CD14-positive monocyte (primary cell): ENCODE measurements around the gene PTPRN2. TPM values are rescaled to one million over a fixed set of nuclear protein-coding genes. Genes with fewer than 3 reads are reported as not detected.

ENCODE experiments used
- DNase-seq, 3 donors: peaks; one replicate each; pipeline ENCODE4 v3.0.0-alpha.2; 2011 to 2022
- H2AFZ ChIP-seq: 2 replicates; pipeline ENCODE4 v1.6.0; 2012; ENCODE audit warnings: mild to moderate bottlenecking, low read depth, low read length, inconsistent platforms; ENCODE audit not compliant: insufficient read depth, poor library complexity, severe bottlenecking
- H3K27ac ChIP-seq, 2 donors: 1 replicate in 1 of 2; 2 replicates in 1 of 2; pipeline ENCODE4 v1.5.1; 2012 to 2013; ENCODE audit warnings: low read length in 2 of 2, control low read depth in 1 of 2, inconsistent platforms in 1 of 2, low read depth in 1 of 2, mild to moderate bottlenecking in 1 of 2
- H3K27me3 ChIP-seq, 2 donors: one replicate each; pipeline versions ENCODE4 v1.6.0 to v1.6.1; 2011 to 2013; ENCODE audit warnings: low read length in 2 of 2; ENCODE audit not compliant: control insufficient read depth in 2 of 2, insufficient read depth in 2 of 2
- H3K36me3 ChIP-seq, 2 donors: replicated peaks in 1 of 2; 1 replicate in 1 of 2; 2 replicates in 1 of 2; pipeline versions ENCODE4 v1.5.1 to v1.6.1; 2012 to 2013; ENCODE audit warnings: low read length in 2 of 2, control low read depth in 1 of 2, inconsistent platforms in 1 of 2, mild to moderate bottlenecking in 1 of 2; ENCODE audit not compliant: insufficient read depth in 2 of 2, control insufficient read depth in 1 of 2
- H3K4me1 ChIP-seq, 2 donors: 1 replicate in 1 of 2; 2 replicates in 1 of 2; pipeline versions ENCODE4 v1.5.1 to v1.6.1; 2012 to 2013; ENCODE audit warnings: low read length in 2 of 2, control low read depth in 1 of 2, inconsistent platforms in 1 of 2, mild to moderate bottlenecking in 1 of 2, moderate library complexity in 1 of 2; ENCODE audit not compliant: insufficient read depth in 2 of 2, control insufficient read depth in 1 of 2
- H3K4me2 ChIP-seq: replicated peaks from 2 replicates; pipeline ENCODE3; 2012; ENCODE audit warnings: low read length, moderate library complexity, mild to moderate bottlenecking; ENCODE audit not compliant: poor library complexity, severe bottlenecking; ENCODE audit errors: extremely low read depth
- H3K4me3 ChIP-seq, 3 experiments: fragments of 200-600 bp in 1 of 3; sonication (generic) in 1 of 3; replicated peaks in 1 of 3; 1 replicate in 2 of 3; 2 replicates in 1 of 3; pipeline ENCODE4 v1.5.1; 2011 to 2013; ENCODE audit warnings: low read length in 3 of 3, mild to moderate bottlenecking in 3 of 3, control low read depth in 2 of 3, low read depth in 2 of 3, inconsistent platforms in 1 of 3, moderate library complexity in 1 of 3
- H3K79me2 ChIP-seq: 2 replicates; pipeline ENCODE4 v1.6.0; 2012; ENCODE audit warnings: mild to moderate bottlenecking, control low read depth, inconsistent platforms, low read length, moderate library complexity; ENCODE audit not compliant: insufficient read depth
- H3K9ac ChIP-seq: 2 replicates; pipeline ENCODE4 v1.6.0; 2017; ENCODE audit warnings: low read length, mild to moderate bottlenecking; ENCODE audit not compliant: insufficient read depth, poor library complexity, severe bottlenecking
- H3K9me3 ChIP-seq, 2 donors: replicated peaks in 1 of 2; 1 replicate in 1 of 2; 2 replicates in 1 of 2; pipeline versions ENCODE4 v1.5.1 to v1.6.1; 2012 to 2013; ENCODE audit warnings: low read length in 2 of 2, control low read depth in 1 of 2; ENCODE audit not compliant: control insufficient read depth in 1 of 2, insufficient read depth in 1 of 2
- H4K20me1 ChIP-seq: 2 replicates; pipeline ENCODE4 v1.6.0; 2012; ENCODE audit warnings: mild to moderate bottlenecking, low read length, control low read depth, moderate library complexity; ENCODE audit not compliant: insufficient read depth
- H3K27ac Mint-ChIP-seq, 7 donors: one replicate each; pipeline ENCODE4 v1.8.0; 2020; ENCODE audit warnings: mild to moderate bottlenecking in 7 of 7, mixed read lengths in 7 of 7, moderate library complexity in 6 of 7, inconsistent platforms in 2 of 7
- H3K27me3 Mint-ChIP-seq, 3 donors: one replicate each; pipeline ENCODE4 v1.8.0; 2021 to 2022; ENCODE audit warnings: low read depth in 3 of 3, mild to moderate bottlenecking in 3 of 3, mixed read lengths in 3 of 3, moderate library complexity in 3 of 3, inconsistent platforms in 1 of 3
- H3K36me3 Mint-ChIP-seq, 2 donors: one replicate each; pipeline ENCODE4 v1.8.0; 2020; ENCODE audit warnings: mixed read lengths in 2 of 2, inconsistent platforms in 1 of 2, mild to moderate bottlenecking in 1 of 2
- H3K4me1 Mint-ChIP-seq: one replicate; pipeline ENCODE4 v1.8.0; 2020; ENCODE audit warnings: mild to moderate bottlenecking, mixed read lengths
- H3K4me3 Mint-ChIP-seq, 2 donors: one replicate each; pipeline ENCODE4 v1.8.0; 2020; ENCODE audit warnings: mild to moderate bottlenecking in 2 of 2, mixed read lengths in 2 of 2, moderate library complexity in 1 of 2
- H3K9me3 Mint-ChIP-seq, 7 donors: one replicate each; pipeline ENCODE4 v1.8.0; 2020 to 2022; ENCODE audit warnings: mixed read lengths in 7 of 7, mild to moderate bottlenecking in 6 of 7, moderate library complexity in 6 of 7, inconsistent platforms in 2 of 7
- CTCF ChIP-seq: fragments of 200-600 bp; IDR thresholded peaks from one replicate; pipeline ENCODE4 v1.8.0; 2022; ENCODE audit warnings: antibody characterized with exemption, mild to moderate bottlenecking
- WGBS: methylation state at CpG from one replicate; pipeline ENCODE4 v1.1.5; 2013; ENCODE audit warnings: missing lambda C conversion rate; ENCODE audit not compliant: insufficient coverage; 5-methylcytosine and 5-hydroxymethylcytosine counted together
- intact Hi-C, 2 donors: fragments of 100-400 bp; cut with micrococcal nuclease; formaldehyde crosslinking; loops; one replicate each; pipeline versions ENCODE4 v1.15.0 to v1.15.1; 2023
- polyA plus RNA-seq, 3 donors: library from polyadenylated mRNA; depleted of rRNA in 1 of 3; unstranded in 2 of 3; stranded (reverse) in 1 of 3; fragments of 300-500 nt in 2 of 3; fragments of >200 nt in 1 of 3; fragmentation: Illumina TruSeq in 2 of 3; gene quantifications; 1 replicate in 2 of 3; 2 replicates in 1 of 3; pipeline ENCODE4 v1.2.3, GENCODE V29; 2012 to 2021

PTPRN2 gene
- polyA plus RNA-seq, 3 donors = 0.25 to 1.4 (median 0.97) TPM

GRCh38 chr7:157627646-157628045 is 960.0 kb downstream of the PTPRN2 start:
- WGBS = 68% methylated on average over 5 of the region's 8 CpGs
- Mint-ChIP-seq H3K9me3 (peaks cover 0 to 3% (median 0%) of the 10 kb centered on the region in 7 donors), H3K4me1 (no peaks in the 10 kb centered on the region), H3K36me3 (no peaks in the 10 kb centered on the region), H3K4me3 (no peak overlapping the region), H3K27me3 (peaks cover 5 to 18% (median 15%) of the 10 kb centered on the region in 3 donors), H3K27ac (no peak overlapping the region)
- H3K4me1 ChIP-seq = no peaks in the 10 kb centered on the region
- no peak overlapping the region for H3K4me3 ChIP-seq
- no peaks in the 10 kb centered on the region for H3K79me2 ChIP-seq
- no peak overlapping the region for H3K4me2 ChIP-seq
- no peak for DNase-seq
- no peaks in the 10 kb centered on the region for H3K36me3 ChIP-seq
- H3K27ac ChIP-seq = no peak overlapping the region
- H3K27me3 ChIP-seq = peaks cover 0 to 7% of the 10 kb centered on the region in 2 donors
- no peaks in the 10 kb centered on the region for H4K20me1 ChIP-seq
- no peak for TF ChIP-seq CTCF
- intact Hi-C loops = loop anchor here in 1 of 2 donors (2.0 kb wide), 1 partner anchor 23 kb away; no protein-coding TSS in a partner anchor
- no peaks in the 10 kb centered on the region for H3K9me3 ChIP-seq
- H3K9ac ChIP-seq = no peak overlapping the region
- H2AFZ ChIP-seq = no peak overlapping the region

DNA sequence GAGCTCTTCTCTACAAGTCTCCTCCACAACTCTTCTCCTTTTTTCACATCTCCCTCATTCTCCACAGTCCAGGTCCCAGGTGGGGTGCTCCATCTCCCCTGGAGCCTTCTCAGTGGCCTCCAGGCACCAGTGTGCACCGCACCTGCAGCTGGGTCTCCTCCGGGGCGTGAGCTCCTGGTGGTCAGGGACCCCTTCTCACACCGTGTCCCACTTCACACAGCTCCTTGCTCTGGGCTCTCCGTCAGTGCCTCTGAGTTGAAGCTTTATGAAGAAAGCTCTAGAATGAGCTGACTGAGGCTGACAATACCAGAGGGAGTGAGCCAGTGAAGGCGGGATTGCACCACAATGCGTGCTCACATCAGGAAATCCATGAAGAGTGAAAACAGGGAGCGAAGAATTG is 960.6 kb downstream of the PTPRN2 start:
- H2AFZ ChIP-seq = no peak overlapping the region
- DNase-seq = no peak
- Mint-ChIP-seq H3K4me1 (no peaks in the 10 kb centered on the region), H3K9me3 (peaks cover 0 to 3% (median 0%) of the 10 kb centered on the region in 7 donors), H3K27me3 (peaks cover 3 to 18% (median 15%) of the 10 kb centered on the region in 3 donors), H3K36me3 (no peaks in the 10 kb centered on the region), H3K4me3 (no peak overlapping the region), H3K27ac (no peak overlapping the region)
- no peak for TF ChIP-seq CTCF
- H3K4me3 ChIP-seq = no peak overlapping the region
- whole genome bisulfite sequencing = 95% methylated on average over 3 of the region's 8 CpGs
- H3K9ac ChIP-seq = no peak overlapping the region
- no peaks in the 10 kb centered on the region for H4K20me1 ChIP-seq
- no peaks in the 10 kb centered on the region for H3K79me2 ChIP-seq
- no peaks in the 10 kb centered on the region for H3K4me1 ChIP-seq
- no peak overlapping the region for H3K27ac ChIP-seq
- no peak overlapping the region for H3K4me2 ChIP-seq
- H3K9me3 ChIP-seq = no peaks in the 10 kb centered on the region
- H3K36me3 ChIP-seq = no peaks in the 10 kb centered on the region
- intact Hi-C loops = loop anchor here in 1 of 2 donors (2.0 kb wide), 1 partner anchor 22 kb away; no protein-coding TSS in a partner anchor
- peaks cover 0 to 7% of the 10 kb centered on the region in 2 donors for H3K27me3 ChIP-seq
